Choroid plexus epithelial cell (primary cell): Measurements from ENCODE around the gene SETDB2.
A peak's percentile ranks its signal among the peaks of the same experiment; 100 is the strongest.

ENCODE experiments used
- DNase-seq: peaks from one replicate; pipeline ENCODE4 v3.0.0-alpha.2; 2010; ENCODE audit warnings: low read depth
- H3K4me3 ChIP-seq: 2 replicates; pipeline ENCODE4 v1.5.1; 2011; ENCODE audit warnings: low read depth, mild to moderate bottlenecking, control low read depth, low read length, moderate library complexity
- CTCF ChIP-seq: conservative IDR thresholded peaks from 2 replicates; pipeline ENCODE4 v1.5.1; 2011; ENCODE audit warnings: low read depth, mild to moderate bottlenecking, control low read depth, inconsistent platforms, low read length, moderate library complexity

SETDB2 gene

DNA sequence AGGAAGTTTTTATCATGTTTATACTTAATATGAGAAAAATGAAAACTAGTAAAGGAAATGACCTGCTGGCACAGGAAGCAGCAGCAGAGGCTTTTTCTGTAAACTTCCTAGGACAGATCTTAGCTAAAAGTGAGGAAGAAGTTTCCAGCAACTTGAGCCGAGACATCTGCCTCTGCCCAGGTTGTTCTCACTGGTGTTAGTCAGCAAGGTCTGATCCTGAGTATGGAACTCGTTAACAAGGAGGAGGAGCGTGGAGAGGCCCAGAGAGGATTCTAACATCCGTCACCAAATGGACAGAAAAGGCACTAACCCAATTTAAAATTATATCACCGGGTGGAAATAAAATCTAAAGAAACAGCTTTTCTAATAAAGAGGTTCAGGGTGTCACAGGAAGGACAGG lies 95.2 kb downstream of the SETDB2 start:
- no peak overlapping the region for H3K4me3 ChIP-seq
- DNase-seq, result peak; percentile 66
- no peak for TF ChIP-seq CTCF

DNA sequence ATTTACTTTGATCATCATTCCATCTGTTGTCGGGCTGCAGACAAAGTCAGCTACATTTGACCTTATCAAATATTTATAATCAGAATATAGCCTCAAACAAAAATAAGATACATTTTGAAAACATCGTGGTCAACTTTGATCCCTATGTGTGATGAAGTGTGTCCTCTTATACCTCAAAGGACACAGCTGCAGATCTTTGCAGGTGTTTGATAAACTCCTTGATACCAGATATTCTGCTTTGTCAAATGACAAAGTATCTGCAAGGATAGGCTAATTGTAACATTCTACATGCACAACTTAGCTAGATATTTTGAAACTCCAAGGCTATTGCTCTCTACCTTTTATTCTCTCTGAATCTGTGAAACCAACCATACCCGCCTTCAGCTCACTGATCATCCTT lies 95.7 kb downstream of the SETDB2 start:
- no peak overlapping the region for H3K4me3 ChIP-seq
- TF ChIP-seq CTCF, result no peak
- DNase-seq, result no peak

GRCh38 chr13:49540552-49540951 lies 96.5 kb downstream of the SETDB2 start:
- no peak overlapping the region for H3K4me3 ChIP-seq
- TF ChIP-seq CTCF, result no peak
- DNase-seq, result peak; percentile 35

DNA sequence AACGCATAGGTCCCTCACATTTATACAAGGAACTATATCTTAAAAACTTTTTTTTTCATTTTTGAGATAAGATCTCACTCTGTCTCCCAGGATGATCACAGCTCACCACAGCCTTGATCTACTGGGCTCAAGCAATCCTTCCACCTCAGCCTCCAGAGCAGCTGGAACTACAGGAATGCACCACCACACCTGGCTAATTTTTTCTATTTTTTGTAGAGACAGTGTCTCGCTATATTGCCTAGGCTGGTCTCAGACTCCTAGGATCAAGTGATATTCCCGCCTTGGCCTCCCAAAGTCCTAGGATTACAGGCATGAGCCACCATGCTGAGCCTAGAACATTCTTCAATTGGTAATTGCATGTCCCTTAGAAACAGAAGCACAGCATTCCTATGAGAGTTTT lies 99.6 kb downstream of the SETDB2 start:
- no peak for TF ChIP-seq CTCF
- no peak for DNase-seq
- H3K4me3 ChIP-seq, result no peak overlapping the region
